Measurements from ENCODE around the gene SNCAIP.

SNCAIP gene

DNA sequence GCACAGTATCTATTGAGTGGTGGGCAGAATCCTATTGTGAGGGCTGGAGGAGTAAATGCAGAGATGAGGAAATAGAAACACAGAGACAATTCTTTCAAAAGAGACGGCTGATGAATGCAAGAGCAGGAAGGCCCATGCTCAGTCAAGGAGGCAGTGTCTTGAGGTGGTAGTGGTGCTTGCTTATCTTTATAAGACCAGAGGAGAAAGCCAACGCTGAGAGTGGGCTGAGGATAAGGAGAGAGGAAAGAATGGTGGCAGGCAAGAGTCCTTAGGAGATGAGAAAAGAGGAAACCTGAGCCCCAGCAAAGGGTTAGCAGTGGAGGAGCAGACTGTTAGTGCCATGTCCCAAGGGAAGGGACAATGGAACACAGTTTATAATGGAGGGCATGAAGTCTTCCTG is 86.0 kb downstream of the SNCAIP start:
- no peak for DNase-seq (ENCODE audit: low read depth in 2 of 2)

DNA sequence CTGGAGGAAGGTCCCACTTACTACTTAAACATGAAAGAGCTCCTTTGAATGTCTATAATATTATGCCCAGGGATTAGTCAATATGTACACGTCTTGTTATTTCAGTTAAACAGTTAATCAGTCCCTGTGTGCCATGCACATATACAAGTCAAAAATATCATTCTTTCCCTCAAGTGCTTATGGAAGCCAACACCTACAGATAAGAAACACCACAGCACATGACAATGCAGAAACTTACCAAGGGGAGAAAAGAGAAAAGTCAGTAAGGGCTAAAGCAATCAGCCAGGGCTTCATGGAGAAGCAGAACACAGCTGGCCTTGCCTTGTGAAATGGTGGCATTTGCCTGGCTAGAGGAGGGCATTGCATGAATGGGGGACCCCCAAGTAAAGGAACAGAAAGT is 88.3 kb downstream of the SNCAIP start:
- DNase-seq (ENCODE audit: low read depth in 2 of 2): no peak

DNA sequence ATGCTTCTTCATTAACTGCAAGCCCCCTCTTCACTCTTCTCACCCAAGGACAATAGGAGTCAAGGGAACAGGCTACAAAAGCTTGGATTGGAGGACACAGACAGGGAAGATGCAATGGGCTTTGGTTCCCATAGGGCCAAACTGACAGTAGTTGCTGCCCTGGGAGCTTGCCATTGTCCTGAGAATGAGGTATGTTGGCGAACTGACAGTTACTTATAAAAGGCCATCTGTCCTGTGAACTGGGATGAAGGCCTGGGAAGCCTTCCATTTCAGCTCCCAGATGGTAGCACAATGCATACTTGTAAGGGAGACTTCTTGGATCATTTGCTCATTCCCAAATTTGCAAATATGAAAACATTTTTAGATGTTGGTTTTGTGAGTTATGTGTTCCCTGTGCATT is 88.9 kb downstream of the SNCAIP start:
- no peak for DNase-seq (ENCODE audit: low read depth in 2 of 2)

GRCh38 chr5:122401976-122402725 is 90.1 kb downstream of the SNCAIP start:
- no peak for DNase-seq (ENCODE audit: low read depth in 2 of 2)

- no peak for DNase-seq (ENCODE audit: low read depth in 2 of 2)
Measured at GRCh38 chr5:122402955-122403685, 91.1 kb downstream of the SNCAIP start.

DNA sequence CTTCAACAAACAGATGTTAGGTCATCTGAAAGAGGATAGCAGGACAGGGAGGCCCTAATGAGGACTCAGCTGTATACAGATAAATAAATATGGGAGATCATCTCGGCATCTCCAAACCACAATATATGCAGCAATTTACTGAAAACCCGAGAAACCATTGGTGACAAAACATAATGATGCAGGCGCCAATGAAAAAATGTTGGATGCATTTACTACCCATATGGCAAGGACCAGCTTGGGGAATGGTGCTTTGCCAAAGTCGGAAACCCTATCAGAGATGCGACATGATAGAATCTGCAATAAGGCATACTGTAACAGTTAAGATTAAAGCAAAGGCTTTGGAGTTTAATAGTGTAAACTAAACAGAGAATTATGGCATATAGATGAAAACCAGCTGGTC is 92.0 kb downstream of the SNCAIP start:
- no peak for DNase-seq (ENCODE audit: low read depth in 2 of 2)

- DNase-seq (ENCODE audit: low read depth in 2 of 2): no peak
Measured at GRCh38 chr5:122404653-122405362, 92.8 kb downstream of the SNCAIP start.

GRCh38 chr5:122405751-122406150 is 93.7 kb downstream of the SNCAIP start:
- DNase-seq (ENCODE audit: low read depth in 2 of 2): no peak

GRCh38 chr5:122406181-122406580 is 94.1 kb downstream of the SNCAIP start:
- DNase-seq (ENCODE audit: low read depth in 2 of 2): no peak

GRCh38 chr5:122408592-122409224 is 96.7 kb downstream of the SNCAIP start:
- no peak for DNase-seq (ENCODE audit: low read depth in 2 of 2)

DNA sequence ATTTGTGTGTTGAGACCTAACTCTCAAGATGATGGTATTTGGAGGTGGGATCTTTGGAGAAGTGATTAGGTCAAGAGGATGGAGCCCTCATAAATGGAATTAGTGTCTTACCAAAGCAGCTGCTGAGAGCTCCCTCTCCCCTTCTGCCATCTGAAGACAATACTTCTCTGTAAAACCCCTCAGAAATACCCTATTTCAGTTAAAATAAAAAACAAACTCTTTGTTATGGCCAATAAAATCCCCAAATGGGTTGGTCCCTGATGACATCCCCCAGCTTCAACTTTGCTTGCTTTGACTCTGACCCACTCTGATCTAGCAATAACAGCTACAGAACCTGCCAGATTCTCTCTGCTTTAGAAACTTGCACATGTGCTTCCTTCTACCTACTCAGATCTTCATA is 100.9 kb downstream of the SNCAIP start:
- no peak for DNase-seq (ENCODE audit: low read depth in 2 of 2)

DNA sequence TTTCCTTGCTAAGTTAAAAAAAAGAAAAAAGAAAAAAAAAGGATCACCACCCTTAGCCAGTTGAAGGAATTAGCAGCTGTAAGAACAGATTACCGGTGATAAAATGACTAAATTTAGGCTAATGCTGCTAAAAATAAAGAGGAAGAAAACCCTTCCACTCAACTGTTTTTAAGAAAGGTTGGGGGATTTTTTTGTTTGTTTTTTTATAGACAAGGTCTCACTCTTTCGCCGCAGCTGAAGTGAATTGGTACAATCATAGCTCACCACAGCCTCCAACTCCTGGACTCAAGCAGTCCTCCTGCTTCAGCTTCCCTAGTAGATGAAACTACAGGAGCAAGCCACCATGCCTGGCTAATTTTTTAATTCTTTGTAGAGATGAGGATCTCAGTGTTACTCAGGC is 101.7 kb downstream of the SNCAIP start:
- DNase-seq (ENCODE audit: low read depth in 2 of 2): no peak

- no peak for DNase-seq (ENCODE audit: low read depth in 2 of 2)
Measured at GRCh38 chr5:122415030-122415800, 103.2 kb downstream of the SNCAIP start.

GRCh38 chr5:122415801-122416120 is 103.7 kb downstream of the SNCAIP start:
- DNase-seq (ENCODE audit: low read depth in 2 of 2): no peak

DNA sequence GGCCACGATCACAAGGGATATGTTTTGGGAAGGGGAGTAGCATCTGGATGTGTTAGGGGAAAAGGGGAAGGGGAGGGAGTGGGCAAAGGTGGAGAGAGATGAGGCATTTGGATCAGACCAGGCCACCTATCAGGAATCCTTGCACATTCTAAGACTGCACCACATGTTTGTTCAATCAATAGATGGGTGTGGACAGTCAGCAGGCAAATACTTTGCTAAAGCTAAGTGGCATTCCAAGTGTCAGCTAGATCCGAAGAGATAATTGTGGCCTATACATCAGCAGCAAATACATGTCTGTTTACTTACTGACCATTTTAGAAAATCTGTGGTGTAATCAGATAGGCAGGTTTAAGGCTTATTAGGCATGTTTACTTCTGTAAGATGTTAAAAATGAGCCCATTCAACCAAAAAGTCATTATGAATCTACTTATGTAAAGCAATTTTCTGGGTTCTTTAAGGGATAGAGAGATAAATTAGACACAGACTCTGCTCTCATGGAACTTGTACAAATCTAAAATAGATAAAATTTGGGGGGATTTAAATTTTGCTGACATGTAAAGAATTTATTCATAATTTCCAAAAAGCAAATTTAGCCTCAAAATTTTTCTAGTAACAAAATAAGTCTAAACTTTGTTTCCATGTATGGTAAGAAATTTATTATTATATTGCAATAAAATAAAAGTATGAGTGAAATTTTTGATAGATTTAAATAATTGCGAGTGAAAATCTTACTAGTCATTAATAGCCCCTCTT is 107.3 kb downstream of the SNCAIP start:
- no peak for DNase-seq (ENCODE audit: low read depth in 2 of 2)

GRCh38 chr5:122420091-122420490 is 108.1 kb downstream of the SNCAIP start:
- no peak for DNase-seq (ENCODE audit: low read depth in 2 of 2)

GRCh38 chr5:122420537-122421236 is 108.7 kb downstream of the SNCAIP start:
- no peak for DNase-seq (ENCODE audit: low read depth in 2 of 2)

GRCh38 chr5:122421374-122422079 is 109.5 kb downstream of the SNCAIP start:
- DNase-seq (ENCODE audit: low read depth in 2 of 2): no peak

DNA sequence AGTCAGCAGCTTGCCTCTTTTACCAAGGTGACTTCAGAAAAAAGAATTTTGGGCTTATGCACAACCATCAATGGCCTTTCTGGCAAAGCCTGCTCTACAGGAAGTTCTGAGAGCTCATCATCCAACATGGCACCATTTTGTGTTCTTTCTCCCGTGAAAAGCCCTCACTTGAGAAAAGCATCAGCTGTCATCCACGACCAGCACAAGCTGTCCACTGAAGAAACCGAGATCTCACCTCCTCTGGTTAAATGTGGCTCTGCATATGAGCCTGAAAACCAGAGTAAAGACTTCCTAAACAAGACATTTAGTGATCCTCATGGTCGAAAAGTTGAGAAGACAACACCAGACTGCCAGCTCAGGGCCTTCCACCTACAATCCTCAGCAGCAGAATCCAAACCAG is 111.2 kb downstream of the SNCAIP start:
- no peak for DNase-seq (ENCODE audit: low read depth in 2 of 2)

DNA sequence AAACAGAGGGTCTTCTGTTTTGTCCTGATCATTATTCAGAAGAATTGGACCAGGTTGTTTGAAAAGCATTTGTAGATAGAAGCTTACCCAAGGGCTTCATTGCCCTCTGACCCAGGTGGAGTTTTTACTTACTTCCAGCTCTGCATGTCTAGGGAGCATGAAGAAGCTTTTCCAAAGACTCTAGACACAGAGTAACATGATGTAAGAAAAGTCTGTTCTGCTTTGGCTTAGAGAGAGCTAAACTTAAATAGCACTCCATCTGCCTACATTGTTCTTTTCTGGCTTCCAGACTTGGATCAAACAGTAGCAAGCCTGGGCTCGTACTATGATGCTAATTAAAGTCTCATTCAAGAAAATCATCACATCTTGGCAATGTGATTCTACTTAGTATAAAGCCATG is 112.1 kb downstream of the SNCAIP start:
- DNase-seq (ENCODE audit: low read depth in 2 of 2): no peak
